SK-N-SH (cell line): ENCODE measurements around the gene KEAP1. TPM values are rescaled to one million over a fixed set of nuclear protein-coding genes. Genes with fewer than 3 reads are reported as not detected.

Experiments used
- CTCF ChIA-PET: fragments of 300-600, 350-600 bp; formaldehyde crosslinking; extraction: SDS; loops from one replicate; lab custom pipeline; 2021; lab: Yijun Ruan, JAX
- POLR2A ChIA-PET: fragments of 350-600 bp; sonication (Branson Sonifier 250); formaldehyde crosslinking; extraction: SDS; loops from one replicate; lab custom pipeline; 2020; ENCODE audit warnings: antibody characterized with exemption, inconsistent platforms; lab: Yijun Ruan, JAX
- DNase-seq: peaks from one replicate; pipeline ENCODE4 v3.0.0; 2012
- H2AFZ ChIP-seq: fragments of 200-600 bp; sonication (generic); 2 replicates; pipeline ENCODE4 v1.8.1; 2016; ENCODE audit warnings: antibody characterized with exemption, mild to moderate bottlenecking, low read depth
- H3F3A ChIP-seq: fragments of 200-600 bp; sonication (generic); replicated peaks from 2 replicates; pipeline ENCODE3; 2016; ENCODE audit warnings: antibody characterized with exemption, mild to moderate bottlenecking; ENCODE audit not compliant: insufficient read depth
- H3K27ac ChIP-seq, 2 experiments: fragments of 200-500 bp in 1 of 2; fragments of 200-600 bp in 1 of 2; sonication (Bioruptor generic) in 1 of 2; sonication (generic), shearing (Covaris generic) in 1 of 2; 2 replicates each; pipeline versions ENCODE4 v1.5.1 to v1.6.1; 2014 to 2016; ENCODE audit warnings: low read depth in 2 of 2, inconsistent platforms in 1 of 2, low read length in 1 of 2, mild to moderate bottlenecking in 1 of 2, mixed read lengths in 1 of 2
- H3K27me3 ChIP-seq: fragments of 200-600 bp; sonication (generic), shearing (Covaris generic); 2 replicates; pipeline ENCODE4 v1.6.1; 2016; ENCODE audit warnings: mixed run types; ENCODE audit not compliant: insufficient read depth
- H3K36me3 ChIP-seq, 2 experiments: fragments of 200-500 bp in 1 of 2; fragments of 200-600 bp in 1 of 2; sonication (Bioruptor generic) in 1 of 2; sonication (generic) in 1 of 2; replicated peaks in 1 of 2; 2 replicates each; pipeline versions ENCODE3 to v1.5.1; 2014 to 2016; ENCODE audit warnings: low read length in 1 of 2, mild to moderate bottlenecking in 1 of 2; ENCODE audit not compliant: insufficient read depth in 2 of 2, control insufficient read depth in 1 of 2
- H3K4me1 ChIP-seq, 2 experiments: fragments of 200-500 bp in 1 of 2; fragments of 200-600 bp in 1 of 2; sonication (Bioruptor generic) in 1 of 2; sonication (generic), shearing (Covaris generic) in 1 of 2; 2 replicates each; pipeline versions ENCODE4 v1.5.1 to v1.6.1; 2014 to 2016; ENCODE audit warnings: low read depth in 1 of 2, low read length in 1 of 2, mixed run types in 1 of 2; ENCODE audit not compliant: insufficient read depth in 2 of 2, control insufficient read depth in 1 of 2
- H3K4me2 ChIP-seq: fragments of 200-600 bp; sonication (generic), shearing (Covaris generic); 2 replicates; pipeline ENCODE4 v1.6.1; 2017; ENCODE audit warnings: mixed run types
- H3K4me3 ChIP-seq, 2 experiments: fragments of 200-500 bp in 1 of 2; fragments of 200-600 bp in 1 of 2; sonication (Bioruptor generic) in 1 of 2; sonication (generic), shearing (Covaris generic) in 1 of 2; 2 replicates each; pipeline versions ENCODE4 v1.5.1 to v1.8.1; 2014 to 2016; ENCODE audit warnings: low read depth in 2 of 2, inconsistent platforms in 1 of 2, low read length in 1 of 2, mild to moderate bottlenecking in 1 of 2, mixed read lengths in 1 of 2, moderate library complexity in 1 of 2
- H3K79me2 ChIP-seq: fragments of 200-600 bp; sonication (generic); 2 replicates; pipeline ENCODE4 v1.8.1; 2017; ENCODE audit warnings: mild to moderate bottlenecking; ENCODE audit not compliant: insufficient read depth
- H3K9ac ChIP-seq: fragments of 200-600 bp; sonication (generic); 2 replicates; pipeline ENCODE4 v1.6.1; 2017; ENCODE audit warnings: mixed run types
- H3K9me2 ChIP-seq: fragments of 200-600 bp; sonication (generic); 2 replicates; pipeline ENCODE4 v1.6.1; 2017; ENCODE audit warnings: mixed run types
- H3K9me3 ChIP-seq: fragments of 200-600 bp; sonication (generic); 2 replicates; pipeline ENCODE4 v1.6.1; 2017; ENCODE audit warnings: mixed run types, mild to moderate bottlenecking, moderate library complexity
- H4K20me1 ChIP-seq: fragments of 200-600 bp; sonication (generic); 2 replicates; pipeline ENCODE4 v1.6.1; 2017; ENCODE audit warnings: mild to moderate bottlenecking, mixed run types; ENCODE audit not compliant: insufficient read depth
- FOSL2 ChIP-seq: IDR thresholded peaks from 2 replicates; pipeline ENCODE4 v1.4.0; 2012; ENCODE audit warnings: low read depth, mild to moderate bottlenecking, moderate library complexity, borderline replicate concordance
- FOXM1 ChIP-seq: IDR thresholded peaks from 2 replicates; pipeline ENCODE4 v1.4.0; 2012; ENCODE audit warnings: low read depth, mild to moderate bottlenecking
- GATA2 ChIP-seq: sonication (generic); formaldehyde crosslinking; IDR thresholded peaks from 2 replicates; pipeline ENCODE4 v1.5.0; 2020; ENCODE audit warnings: mild to moderate bottlenecking, missing genetic modification reagents
- MEF2A ChIP-seq: IDR thresholded peaks from 2 replicates; pipeline ENCODE4 v1.4.0; 2012; ENCODE audit warnings: low read depth, borderline replicate concordance
- MXI1 ChIP-seq: IDR thresholded peaks from 2 replicates; pipeline ENCODE4 v1.6.1; 2012; ENCODE audit warnings: mild to moderate bottlenecking, low read depth, low read length, improper control_type of control experiment
- NFIC ChIP-seq: IDR thresholded peaks from 2 replicates; pipeline ENCODE4 v1.4.0; 2012; ENCODE audit warnings: borderline replicate concordance
- RCOR1 ChIP-seq: fragments of 150-350 bp; IDR thresholded peaks from 2 replicates; pipeline ENCODE4 v1.6.1; 2017; ENCODE audit warnings: antibody characterized with exemption, low read length
- RFX5 ChIP-seq: IDR thresholded peaks from 2 replicates; pipeline ENCODE4 v1.6.1; 2012; ENCODE audit warnings: mild to moderate bottlenecking, improper control_type of control experiment, low read length
- TEAD4 ChIP-seq: IDR thresholded peaks from 2 replicates; pipeline ENCODE4 v1.4.0; 2012; ENCODE audit warnings: mild to moderate bottlenecking, borderline replicate concordance; ENCODE audit not compliant: insufficient read depth
- WGBS: methylation state at CpG from one replicate; pipeline ENCODE4 v1.1.6; 2017; ENCODE audit warnings: low lambda C conversion rate; 5-methylcytosine and 5-hydroxymethylcytosine counted together
- polyA plus RNA-seq, 3 experiments: library from polyadenylated mRNA; depleted of rRNA; stranded (reverse); fragments of >200 nt; gene quantifications; 2 replicates each; pipeline ENCODE4 v1.2.3, GENCODE V29; 2012
- TF ChIP-seq, protein P1 (sequence below): IDR thresholded peaks from 2 replicates; pipeline ENCODE4 v1.4.0; 2012; ENCODE audit warnings: low read depth, borderline replicate concordance
- TF ChIP-seq, protein P2 (sequence below): IDR thresholded peaks from 2 replicates; pipeline ENCODE4 v1.4.0; 2012; ENCODE audit warnings: low read depth
- TF ChIP-seq, protein P3 (sequence below): IDR thresholded peaks from 2 replicates; pipeline ENCODE4 v1.6.1; 2012; ENCODE audit warnings: mild to moderate bottlenecking, low read depth, low read length, moderate library complexity
- TF ChIP-seq, protein P4 (sequence below): fragments of 150-350 bp; IDR thresholded peaks from 2 replicates; pipeline ENCODE4 v1.6.1; 2017; ENCODE audit warnings: antibody characterized with exemption, low read length, low read depth, borderline replicate concordance
- TF ChIP-seq, protein P5 (sequence below): IDR thresholded peaks from 2 replicates; pipeline ENCODE4 v1.4.0; 2012; ENCODE audit warnings: low read depth, borderline replicate concordance
- TF ChIP-seq, protein P6 (sequence below): IDR thresholded peaks from 2 replicates; pipeline ENCODE4; 2012

Gene KEAP1
- polyA plus RNA-seq, 1 of the 3 experiments (the other 2 are of a cell fraction), result 72.9 TPM

DNA sequence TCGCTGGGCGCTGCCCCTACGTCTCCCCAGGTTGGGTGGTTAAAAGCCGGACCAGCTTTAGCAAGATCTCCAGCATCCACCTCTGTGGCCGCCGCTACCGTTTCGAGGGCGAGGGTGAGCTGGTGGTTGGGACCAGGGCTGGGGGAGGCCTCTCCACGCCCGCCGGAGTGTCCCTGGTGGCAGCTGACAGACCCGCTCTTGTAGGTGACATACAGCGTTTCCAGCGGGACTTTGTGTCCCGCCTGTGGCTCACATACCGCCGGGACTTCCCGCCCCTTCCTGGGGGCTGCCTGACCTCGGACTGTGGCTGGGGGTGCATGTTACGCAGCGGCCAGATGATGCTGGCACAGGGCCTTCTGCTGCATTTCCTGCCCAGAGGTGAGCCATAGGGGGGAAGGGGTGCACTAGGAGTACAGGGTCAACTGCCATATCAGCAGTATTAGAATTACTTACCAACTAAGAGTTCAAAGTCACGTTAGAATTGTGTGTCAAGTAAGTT lies 41.6 kb upstream of the KEAP1 start:
- no peak overlapping the region for H3K27ac ChIP-seq
- H3K9ac ChIP-seq, result peak overlapping the region; percentile 94
- H3K79me2 ChIP-seq, result peaks cover 27% of the 10 kb centered on the region
- H3K4me2 ChIP-seq, result peak overlapping the region; percentile 84
- TF ChIP-seq, protein P1, sequence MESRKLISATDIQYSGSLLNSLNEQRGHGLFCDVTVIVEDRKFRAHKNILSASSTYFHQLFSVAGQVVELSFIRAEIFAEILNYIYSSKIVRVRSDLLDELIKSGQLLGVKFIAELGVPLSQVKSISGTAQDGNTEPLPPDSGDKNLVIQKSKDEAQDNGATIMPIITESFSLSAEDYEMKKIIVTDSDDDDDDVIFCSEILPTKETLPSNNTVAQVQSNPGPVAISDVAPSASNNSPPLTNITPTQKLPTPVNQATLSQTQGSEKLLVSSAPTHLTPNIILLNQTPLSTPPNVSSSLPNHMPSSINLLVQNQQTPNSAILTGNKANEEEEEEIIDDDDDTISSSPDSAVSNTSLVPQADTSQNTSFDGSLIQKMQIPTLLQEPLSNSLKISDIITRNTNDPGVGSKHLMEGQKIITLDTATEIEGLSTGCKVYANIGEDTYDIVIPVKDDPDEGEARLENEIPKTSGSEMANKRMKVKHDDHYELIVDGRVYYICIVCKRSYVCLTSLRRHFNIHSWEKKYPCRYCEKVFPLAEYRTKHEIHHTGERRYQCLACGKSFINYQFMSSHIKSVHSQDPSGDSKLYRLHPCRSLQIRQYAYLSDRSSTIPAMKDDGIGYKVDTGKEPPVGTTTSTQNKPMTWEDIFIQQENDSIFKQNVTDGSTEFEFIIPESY, result no peak
- TF ChIP-seq TEAD4, result no peak
- TF ChIP-seq RFX5, result no peak
- no peak for TF ChIP-seq RCOR1
- no peak for TF ChIP-seq FOSL2
- TF ChIP-seq, protein P2, sequence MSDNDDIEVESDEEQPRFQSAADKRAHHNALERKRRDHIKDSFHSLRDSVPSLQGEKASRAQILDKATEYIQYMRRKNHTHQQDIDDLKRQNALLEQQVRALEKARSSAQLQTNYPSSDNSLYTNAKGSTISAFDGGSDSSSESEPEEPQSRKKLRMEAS, result no peak
- TF ChIP-seq, protein P3, sequence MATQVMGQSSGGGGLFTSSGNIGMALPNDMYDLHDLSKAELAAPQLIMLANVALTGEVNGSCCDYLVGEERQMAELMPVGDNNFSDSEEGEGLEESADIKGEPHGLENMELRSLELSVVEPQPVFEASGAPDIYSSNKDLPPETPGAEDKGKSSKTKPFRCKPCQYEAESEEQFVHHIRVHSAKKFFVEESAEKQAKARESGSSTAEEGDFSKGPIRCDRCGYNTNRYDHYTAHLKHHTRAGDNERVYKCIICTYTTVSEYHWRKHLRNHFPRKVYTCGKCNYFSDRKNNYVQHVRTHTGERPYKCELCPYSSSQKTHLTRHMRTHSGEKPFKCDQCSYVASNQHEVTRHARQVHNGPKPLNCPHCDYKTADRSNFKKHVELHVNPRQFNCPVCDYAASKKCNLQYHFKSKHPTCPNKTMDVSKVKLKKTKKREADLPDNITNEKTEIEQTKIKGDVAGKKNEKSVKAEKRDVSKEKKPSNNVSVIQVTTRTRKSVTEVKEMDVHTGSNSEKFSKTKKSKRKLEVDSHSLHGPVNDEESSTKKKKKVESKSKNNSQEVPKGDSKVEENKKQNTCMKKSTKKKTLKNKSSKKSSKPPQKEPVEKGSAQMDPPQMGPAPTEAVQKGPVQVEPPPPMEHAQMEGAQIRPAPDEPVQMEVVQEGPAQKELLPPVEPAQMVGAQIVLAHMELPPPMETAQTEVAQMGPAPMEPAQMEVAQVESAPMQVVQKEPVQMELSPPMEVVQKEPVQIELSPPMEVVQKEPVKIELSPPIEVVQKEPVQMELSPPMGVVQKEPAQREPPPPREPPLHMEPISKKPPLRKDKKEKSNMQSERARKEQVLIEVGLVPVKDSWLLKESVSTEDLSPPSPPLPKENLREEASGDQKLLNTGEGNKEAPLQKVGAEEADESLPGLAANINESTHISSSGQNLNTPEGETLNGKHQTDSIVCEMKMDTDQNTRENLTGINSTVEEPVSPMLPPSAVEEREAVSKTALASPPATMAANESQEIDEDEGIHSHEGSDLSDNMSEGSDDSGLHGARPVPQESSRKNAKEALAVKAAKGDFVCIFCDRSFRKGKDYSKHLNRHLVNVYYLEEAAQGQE, result no peak
- TF ChIP-seq NFIC, result no peak
- TF ChIP-seq, protein P4, sequence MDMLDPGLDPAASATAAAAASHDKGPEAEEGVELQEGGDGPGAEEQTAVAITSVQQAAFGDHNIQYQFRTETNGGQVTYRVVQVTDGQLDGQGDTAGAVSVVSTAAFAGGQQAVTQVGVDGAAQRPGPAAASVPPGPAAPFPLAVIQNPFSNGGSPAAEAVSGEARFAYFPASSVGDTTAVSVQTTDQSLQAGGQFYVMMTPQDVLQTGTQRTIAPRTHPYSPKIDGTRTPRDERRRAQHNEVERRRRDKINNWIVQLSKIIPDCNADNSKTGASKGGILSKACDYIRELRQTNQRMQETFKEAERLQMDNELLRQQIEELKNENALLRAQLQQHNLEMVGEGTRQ, result no peak
- no peak for TF ChIP-seq MXI1
- TF ChIP-seq MEF2A, result no peak
- TF ChIP-seq GATA2 (CRISPR knock-in tag), result no peak
- no peak for TF ChIP-seq FOXM1
- TF ChIP-seq, protein P5, sequence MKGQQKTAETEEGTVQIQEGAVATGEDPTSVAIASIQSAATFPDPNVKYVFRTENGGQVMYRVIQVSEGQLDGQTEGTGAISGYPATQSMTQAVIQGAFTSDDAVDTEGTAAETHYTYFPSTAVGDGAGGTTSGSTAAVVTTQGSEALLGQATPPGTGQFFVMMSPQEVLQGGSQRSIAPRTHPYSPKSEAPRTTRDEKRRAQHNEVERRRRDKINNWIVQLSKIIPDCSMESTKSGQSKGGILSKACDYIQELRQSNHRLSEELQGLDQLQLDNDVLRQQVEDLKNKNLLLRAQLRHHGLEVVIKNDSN, result no peak
- TF ChIP-seq, protein P6, sequence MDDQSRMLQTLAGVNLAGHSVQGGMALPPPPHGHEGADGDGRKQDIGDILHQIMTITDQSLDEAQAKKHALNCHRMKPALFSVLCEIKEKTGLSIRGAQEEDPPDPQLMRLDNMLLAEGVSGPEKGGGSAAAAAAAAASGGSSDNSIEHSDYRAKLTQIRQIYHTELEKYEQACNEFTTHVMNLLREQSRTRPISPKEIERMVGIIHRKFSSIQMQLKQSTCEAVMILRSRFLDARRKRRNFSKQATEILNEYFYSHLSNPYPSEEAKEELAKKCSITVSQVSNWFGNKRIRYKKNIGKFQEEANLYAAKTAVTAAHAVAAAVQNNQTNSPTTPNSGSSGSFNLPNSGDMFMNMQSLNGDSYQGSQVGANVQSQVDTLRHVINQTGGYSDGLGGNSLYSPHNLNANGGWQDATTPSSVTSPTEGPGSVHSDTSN, result no peak
- TF ChIP-seq, all 33 proteins: peak for 0
- peaks cover 12% of the 10 kb centered on the region; the same call in 1 of the 2 replicates for H3K27me3 ChIP-seq
- no peaks in the 10 kb centered on the region for H3K9me3 ChIP-seq
- no peak overlapping the region for H2AFZ ChIP-seq
- no peaks in the 10 kb centered on the region for H3K9me2 ChIP-seq
- DNase-seq, result peak; percentile 33
- H3K36me3 ChIP-seq, result peaks cover 0 to 3% of the 10 kb centered on the region in 2 experiments
- H3K4me3 ChIP-seq, result peak overlapping the region; percentile 67 to 81
- H3K4me1 ChIP-seq, result peaks cover 0 to 7% of the 10 kb centered on the region in 2 experiments; a peak in 1 of 4 replicates
- H3F3A ChIP-seq, result peaks cover 8% of the 10 kb centered on the region
- H4K20me1 ChIP-seq, result no peaks in the 10 kb centered on the region
- ChIA-PET POLR2A (no interaction called here), CTCF (interaction anchor here (1.2 kb wide), 1 partner anchor 8 kb away, joined by 4 read pairs; no protein-coding TSS in a partner anchor)
- 62% methylated on average over 5 of the region's 23 CpGs for WGBS
